Fibroblast of the conjunctiva (primary cell): ENCODE data around the gene PRSS48.
"Not testable (repeated sequence)": the region's sequence is repeated elsewhere in the genome, so short reads cannot be mapped to it uniquely, and the experiment has no call there.

Source experiments
- DNase-seq: peaks from one replicate; pipeline ENCODE4 v3.0.0-alpha.2; 2010; ENCODE audit warnings: low read depth

The PRSS48 gene

GRCh38 chr4:151318307-151319006 lies 41.5 kb downstream of the PRSS48 start:
- DNase-seq, result no peak

GRCh38 chr4:151319490-151319889 lies 42.5 kb downstream of the PRSS48 start:
- no peak for DNase-seq

GRCh38 chr4:151321586-151321985 lies 44.6 kb downstream of the PRSS48 start:
- DNase-seq, result no peak

- DNase-seq, result not testable (repeated sequence)
Measured at GRCh38 chr4:151322161-151322560, 45.2 kb downstream of the PRSS48 start.

DNA sequence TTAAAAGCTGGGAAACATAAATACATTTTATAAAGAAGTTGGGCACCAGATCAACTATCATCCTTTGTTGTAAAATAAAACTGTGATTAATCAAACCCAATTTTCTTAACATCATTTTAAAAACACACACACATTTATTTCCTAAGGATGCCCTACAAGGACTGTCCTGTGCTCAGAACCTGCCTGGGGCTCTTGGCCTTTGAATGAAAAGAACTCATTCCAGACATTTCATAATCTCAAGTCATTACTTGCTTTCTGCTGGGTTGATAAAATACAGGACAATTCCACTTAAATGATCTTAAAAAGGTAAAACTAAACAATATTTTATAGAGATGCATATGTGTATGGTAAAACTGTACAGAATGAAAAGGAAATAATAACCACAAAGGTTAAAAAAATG lies 45.6 kb downstream of the PRSS48 start:
- no peak for DNase-seq

DNA sequence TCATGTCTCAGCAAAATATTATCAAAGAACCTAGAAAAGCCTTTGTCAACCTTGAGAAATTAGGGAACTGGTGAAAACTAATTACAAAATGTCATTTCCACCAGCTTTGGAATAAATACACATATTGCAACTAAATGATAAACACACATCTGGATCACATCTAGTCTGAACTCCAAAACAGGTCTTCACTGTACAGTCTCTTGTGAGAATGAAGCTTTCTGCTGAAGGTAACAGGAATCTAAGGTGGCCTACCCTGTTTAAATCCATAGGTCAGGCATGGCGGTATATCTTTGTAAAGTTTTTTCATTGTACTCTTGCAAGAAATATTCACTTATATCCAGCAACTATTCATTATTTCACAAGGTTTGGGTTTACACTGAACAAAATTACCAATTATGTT lies 46.7 kb downstream of the PRSS48 start:
- no peak for DNase-seq

GRCh38 chr4:151324124-151324751 lies 47.3 kb downstream of the PRSS48 start:
- no peak for DNase-seq

- peak; percentile 21 for DNase-seq
Measured at GRCh38 chr4:151324752-151325110, 47.8 kb downstream of the PRSS48 start.

GRCh38 chr4:151325111-151325948 lies 48.4 kb downstream of the PRSS48 start, which contains the start of gene SH3D19:
Gene SH3D19 (minus strand): TSS chr4:151325605. CDS start chr4:151325352, 253 bp downstream.
- DNase-seq, result peak; percentile 48

DNA sequence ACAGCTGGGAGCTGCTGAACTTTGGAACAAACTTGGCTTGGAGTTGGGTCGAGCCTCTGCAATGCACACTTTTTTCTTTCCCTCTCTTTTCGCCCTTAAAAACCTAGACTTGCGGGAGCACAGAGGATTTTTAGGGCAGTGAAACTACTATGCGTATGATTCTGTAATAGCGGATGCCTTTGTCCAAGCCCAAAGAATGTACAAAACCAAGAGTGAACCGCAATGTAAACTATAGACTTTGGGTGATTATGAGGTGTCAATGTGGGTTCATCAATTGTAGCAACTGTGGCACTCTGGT lies 48.9 kb downstream of the PRSS48 start:
- no peak for DNase-seq

DNA sequence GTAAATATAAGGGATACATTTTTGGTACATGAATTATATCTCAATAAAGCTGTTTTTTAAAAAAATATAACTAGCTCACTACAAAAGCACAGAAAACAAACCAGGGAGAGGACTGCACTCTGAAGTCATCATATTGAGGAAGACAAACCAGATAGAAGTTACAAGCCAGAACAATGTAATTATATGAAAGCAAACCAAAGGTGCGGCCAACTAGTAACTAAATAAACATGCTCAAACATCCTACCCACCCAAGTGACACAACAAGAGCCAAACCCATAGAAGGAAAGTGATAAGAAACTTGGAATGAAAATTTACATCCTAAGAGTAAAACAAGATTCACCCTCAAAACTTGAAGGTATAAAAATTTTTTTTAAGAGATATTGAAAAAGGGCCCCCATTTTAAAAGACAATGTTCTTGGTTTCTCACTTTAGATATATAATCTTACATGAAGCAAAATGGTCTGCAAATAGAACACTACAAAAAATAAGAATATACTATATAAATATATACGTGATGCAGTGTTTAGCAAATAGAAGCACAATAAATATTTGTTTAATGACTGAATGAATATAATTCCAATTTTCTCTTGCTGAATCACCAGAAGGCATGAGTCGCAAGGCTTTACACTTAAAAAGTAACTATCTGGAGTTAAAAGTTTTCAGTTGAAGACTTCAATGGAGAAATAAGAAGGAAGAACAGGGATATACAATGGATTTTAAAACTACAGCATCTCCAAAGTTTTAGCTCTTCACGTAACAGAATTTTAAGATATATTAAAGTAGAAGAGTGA lies 52.5 kb downstream of the PRSS48 start:
- DNase-seq, result no peak

DNA sequence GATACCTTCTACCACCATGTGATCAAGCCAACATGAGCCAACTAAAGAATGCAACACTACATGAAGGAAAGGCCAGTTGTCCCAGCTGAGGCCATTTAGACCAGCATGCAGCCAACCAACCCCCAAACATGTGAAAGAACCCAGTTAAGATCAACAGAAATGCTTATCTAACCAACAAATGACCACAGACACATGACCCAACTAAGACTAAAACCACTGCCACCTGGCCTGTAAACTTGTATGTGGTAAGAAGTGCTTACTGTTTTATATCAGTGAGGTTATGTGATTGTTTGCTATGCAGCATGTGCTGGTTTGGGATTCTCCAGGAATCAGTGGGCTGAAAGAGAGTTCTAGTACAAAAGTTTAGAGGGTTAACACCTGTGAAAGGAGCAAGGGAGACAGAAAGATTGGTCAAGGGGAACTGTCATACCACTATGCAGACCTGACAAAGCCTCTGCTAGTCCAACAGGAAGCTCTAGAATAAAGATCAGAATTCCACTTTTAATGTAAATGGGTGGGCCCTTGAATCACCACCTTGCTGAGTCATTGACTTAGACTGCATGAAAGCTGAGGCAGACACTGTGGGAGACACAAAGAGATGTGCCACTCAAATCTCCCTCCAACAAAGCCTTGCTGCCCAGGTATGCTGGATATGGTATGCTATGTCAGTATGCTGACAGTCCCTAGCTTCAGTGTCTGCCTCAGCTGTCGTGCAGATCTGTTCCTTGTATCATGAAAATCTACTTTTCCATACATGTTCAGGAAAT lies 54.5 kb downstream of the PRSS48 start:
- DNase-seq, result no peak

DNA sequence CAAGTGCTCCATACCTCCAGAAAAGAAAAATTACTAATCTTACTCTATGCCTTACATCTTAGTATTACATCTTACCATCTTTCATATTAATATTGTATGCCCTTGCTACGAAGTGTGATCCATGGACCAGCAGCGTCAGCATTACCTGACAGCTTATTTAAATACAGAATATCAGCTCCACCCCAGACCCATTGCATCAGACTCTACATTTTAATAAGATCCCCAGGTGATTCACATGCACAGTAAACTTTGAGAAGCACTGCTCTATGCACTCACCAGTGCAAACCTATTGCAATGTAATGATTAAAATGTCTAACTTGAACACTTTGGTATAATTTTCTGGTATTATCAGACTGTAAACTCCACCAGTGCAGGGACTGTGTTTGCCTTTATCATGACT lies 62.5 kb downstream of the PRSS48 start:
- DNase-seq, result no peak

GRCh38 chr4:151340751-151341385 lies 63.9 kb downstream of the PRSS48 start:
- no peak for DNase-seq
